ENCODE results near the gene TRAF3IP3. TPM values are rescaled to one million over a fixed set of nuclear protein-coding genes. Genes with fewer than 3 reads are reported as not detected.
A peak's percentile ranks its signal among the peaks of the same experiment; 100 is the strongest.

The TRAF3IP3 gene
- total RNA-seq, 1 donor from 2014 or later, result 0.47 TPM

DNA sequence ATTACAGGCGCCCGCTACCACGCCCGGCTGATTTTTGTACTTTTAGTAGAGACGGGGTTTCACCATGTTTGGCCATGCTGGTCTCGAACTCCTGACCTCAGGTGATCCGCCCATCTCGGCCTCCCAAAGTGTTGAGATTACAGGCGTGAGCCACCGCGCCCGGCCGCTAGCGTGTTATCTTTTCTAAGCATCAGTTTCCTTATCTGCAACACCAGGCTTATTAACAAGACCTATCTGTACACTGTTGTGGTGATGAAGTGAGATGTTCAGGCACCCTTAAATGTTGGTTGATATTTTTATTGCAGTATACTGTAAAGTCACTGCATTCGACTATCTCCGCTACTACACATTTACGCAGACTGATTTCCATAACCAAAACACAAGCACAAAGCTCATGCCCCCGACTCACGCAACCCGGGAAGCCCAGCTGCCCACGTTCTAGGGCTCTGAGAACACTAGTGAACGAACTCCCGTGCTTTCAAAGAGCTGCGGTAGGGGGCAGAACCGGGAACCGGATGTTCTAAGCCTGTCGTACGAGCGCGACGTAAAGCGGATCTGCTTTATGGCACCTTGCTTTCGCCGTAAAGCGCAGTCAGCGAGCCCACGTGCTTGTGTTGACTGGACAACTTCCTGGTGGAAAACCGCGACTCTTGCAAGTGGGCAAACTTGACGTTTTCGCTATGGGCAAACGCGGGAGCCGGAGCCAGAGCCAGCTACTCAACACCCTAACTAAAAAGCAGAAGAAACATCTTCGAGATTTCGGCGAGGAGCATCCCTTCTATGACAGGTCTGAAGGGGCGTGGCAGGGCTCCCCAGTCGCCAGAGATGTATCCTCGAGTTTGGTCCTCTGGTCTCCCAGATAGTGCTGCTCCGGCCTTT lies 71.8 kb downstream of the TRAF3IP3 start, which contains the start of gene UTP25:
Gene UTP25, plus strand, starts transcription at position 589 of the 879 bp plus-strand sequence. Its CDS starts 92 bp downstream, at position 681.
- peak; percentile 89 for DNase-seq

DNA sequence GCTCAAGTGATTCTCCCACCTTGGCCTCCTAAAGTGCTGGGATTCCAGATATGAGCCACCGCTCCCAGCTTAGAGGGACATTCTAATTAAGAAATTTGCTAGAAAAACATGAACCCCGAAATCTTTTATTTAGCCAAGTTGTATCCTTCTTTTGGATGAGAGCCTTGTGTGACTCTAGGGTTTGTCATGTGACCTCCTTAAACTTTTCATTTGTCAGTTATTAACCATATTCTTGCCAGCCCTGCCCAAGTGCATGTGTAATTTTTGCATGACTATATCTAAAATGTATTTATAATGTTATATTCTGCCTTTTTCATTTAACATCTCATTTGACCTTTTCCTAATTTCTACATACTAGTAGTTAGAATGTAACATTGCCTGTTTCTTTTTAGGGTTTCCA lies 73.9 kb downstream of the TRAF3IP3 start:
- no peak for DNase-seq

DNA sequence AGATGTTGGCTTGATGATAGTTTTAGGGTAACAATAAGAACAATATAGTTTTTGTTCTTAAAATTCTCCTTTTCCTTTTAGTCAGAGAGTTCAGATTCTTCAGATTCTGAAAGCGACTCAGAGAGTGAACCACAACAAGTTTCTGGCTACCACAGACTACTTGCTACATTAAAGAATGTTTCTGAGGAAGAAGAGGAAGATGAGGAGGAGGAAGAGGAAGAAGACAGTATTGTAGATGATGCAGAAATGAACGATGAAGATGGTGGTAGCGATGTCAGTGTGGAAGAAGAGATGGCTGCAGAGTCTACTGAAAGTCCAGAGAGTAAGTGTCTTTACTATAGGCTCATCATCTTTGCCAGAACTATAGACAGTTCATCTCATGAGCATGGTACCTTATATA lies 74.9 kb downstream of the TRAF3IP3 start:
- DNase-seq, result no peak

DNA sequence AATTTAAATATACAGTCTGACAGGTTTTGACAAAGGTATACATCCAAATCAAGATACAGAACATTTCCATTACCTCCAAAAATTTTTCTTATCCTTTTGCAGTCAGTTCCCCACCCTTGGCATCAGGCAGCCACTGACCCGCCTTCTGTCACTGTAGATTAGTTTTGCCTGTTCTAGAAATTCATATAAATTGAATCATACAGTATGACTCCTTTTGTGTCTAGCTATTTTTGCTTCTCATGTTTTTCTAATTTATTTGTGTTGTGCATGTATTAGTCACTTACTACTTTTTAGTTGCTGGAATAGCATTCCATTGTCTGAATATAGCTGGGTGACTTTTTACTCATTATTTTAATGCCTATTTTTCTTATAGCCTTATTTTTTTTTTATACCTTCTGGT lies 75.8 kb downstream of the TRAF3IP3 start:
- DNase-seq, result no peak

Other genes starting within 250 kb of the TRAF3IP3 start
- 7.3 TPM for gene CAMK1G, start 172.3 kb upstream of the TRAF3IP3 start, total RNA-seq
- 1.7 TPM for gene LAMB3, start 103.6 kb upstream of the TRAF3IP3 start, total RNA-seq
- 2.3 TPM for gene G0S2, start 80.6 kb upstream of the TRAF3IP3 start, total RNA-seq
- gene HSD11B1, start 51.2 kb upstream of the TRAF3IP3 start, total RNA-seq, result not detected
- 2.8 TPM for gene C1orf74, start 28.5 kb downstream of the TRAF3IP3 start, total RNA-seq
- 0.31 TPM for gene IRF6, start 50.1 kb downstream of the TRAF3IP3 start, total RNA-seq
- 15.0 TPM for gene UTP25, start 71.9 kb downstream of the TRAF3IP3 start, total RNA-seq
- gene SYT14, start 182.2 kb downstream of the TRAF3IP3 start, total RNA-seq, result 65.8 TPM